Uterus (tissue), 4 donors: ENCODE data around the gene VAT1L. TPM values are rescaled to one million over a fixed set of nuclear protein-coding genes. Genes with fewer than 3 reads are reported as not detected.
A peak's percentile ranks its signal among the peaks of the same experiment; 100 is the strongest.

Experiments used
- DNase-seq, 2 donors: peaks; one replicate each; pipeline ENCODE4 v3.0.0-alpha.2; 2019 to 2020
- H3K27ac ChIP-seq, 2 donors: fragments of 200-600 bp; sonication (generic); 1 replicate in 1 of 2; 2 replicates in 1 of 2; pipeline ENCODE4 v1.5.1; 2016 to 2018
- H3K27me3 ChIP-seq, 2 donors: fragments of 200-600 bp; sonication (generic); one replicate each; pipeline ENCODE4 v1.5.1; 2018 to 2019; ENCODE audit warnings: control low read depth in 1 of 2
- H3K36me3 ChIP-seq, 2 donors: fragments of 200-600 bp; sonication (generic); one replicate each; pipeline ENCODE4 v1.5.1; 2019; ENCODE audit warnings: control low read depth in 1 of 2
- H3K4me1 ChIP-seq, 2 donors: fragments of 200-600 bp; sonication (generic); one replicate each; pipeline ENCODE4 v1.5.1; 2018 to 2019; ENCODE audit warnings: control low read depth in 1 of 2
- H3K4me3 ChIP-seq, 2 donors: fragments of 200-600 bp; sonication (generic); 1 replicate in 1 of 2; 2 replicates in 1 of 2; pipeline ENCODE4 v1.5.1; 2018 to 2019; ENCODE audit warnings: mild to moderate bottlenecking in 1 of 2
- H3K9me3 ChIP-seq, 2 donors: fragments of 200-600 bp; sonication (generic); one replicate each; pipeline ENCODE4 v1.5.1; 2019; ENCODE audit warnings: control low read depth in 1 of 2
- POLR2A ChIP-seq, 2 donors: fragments of 450-650 bp; IDR thresholded peaks; one replicate each; pipeline ENCODE4 v1.6.1; 2016; ENCODE audit warnings: antibody characterized with exemption in 2 of 2, mild to moderate bottlenecking in 1 of 2, moderate library complexity in 1 of 2
- intact Hi-C: fragments of 100-400 bp; cut with DNase I; formaldehyde crosslinking; loops from one replicate; pipeline ENCODE4 v1.15.1; 2023; ENCODE audit warnings: low total_unique reads
- total RNA-seq, 4 donors: library from RNA; depleted of rRNA in 3 of 4; stranded (reverse); fragments of >200 nt in 3 of 4; gene quantifications; one replicate each; pipeline versions ENCODE4 v1.1.0 to v1.2.4, GENCODE V29; 2014 to 2023
- TF ChIP-seq, protein P1 (sequence below), 4 experiments: fragments of 200-600 bp in 2 of 4; fragments of 450-650 bp in 2 of 4; sonication (generic) in 2 of 4; IDR thresholded peaks; one replicate each; pipeline ENCODE4 v1.5.1; 2016 to 2019; ENCODE audit warnings: antibody characterized with exemption in 4 of 4, mild to moderate bottlenecking in 2 of 4, moderate library complexity in 1 of 4
- donor health status: DM: yes; HTN: yes; CAD: no.

VAT1L gene, protein sequence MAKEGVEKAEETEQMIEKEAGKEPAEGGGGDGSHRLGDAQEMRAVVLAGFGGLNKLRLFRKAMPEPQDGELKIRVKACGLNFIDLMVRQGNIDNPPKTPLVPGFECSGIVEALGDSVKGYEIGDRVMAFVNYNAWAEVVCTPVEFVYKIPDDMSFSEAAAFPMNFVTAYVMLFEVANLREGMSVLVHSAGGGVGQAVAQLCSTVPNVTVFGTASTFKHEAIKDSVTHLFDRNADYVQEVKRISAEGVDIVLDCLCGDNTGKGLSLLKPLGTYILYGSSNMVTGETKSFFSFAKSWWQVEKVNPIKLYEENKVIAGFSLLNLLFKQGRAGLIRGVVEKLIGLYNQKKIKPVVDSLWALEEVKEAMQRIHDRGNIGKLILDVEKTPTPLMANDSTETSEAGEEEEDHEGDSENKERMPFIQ
- 1 to 10 TPM in 2 of 4 donors, under 1 TPM in 2; 0.29 to 3.8 (median 1.7) TPM for total RNA-seq

DNA sequence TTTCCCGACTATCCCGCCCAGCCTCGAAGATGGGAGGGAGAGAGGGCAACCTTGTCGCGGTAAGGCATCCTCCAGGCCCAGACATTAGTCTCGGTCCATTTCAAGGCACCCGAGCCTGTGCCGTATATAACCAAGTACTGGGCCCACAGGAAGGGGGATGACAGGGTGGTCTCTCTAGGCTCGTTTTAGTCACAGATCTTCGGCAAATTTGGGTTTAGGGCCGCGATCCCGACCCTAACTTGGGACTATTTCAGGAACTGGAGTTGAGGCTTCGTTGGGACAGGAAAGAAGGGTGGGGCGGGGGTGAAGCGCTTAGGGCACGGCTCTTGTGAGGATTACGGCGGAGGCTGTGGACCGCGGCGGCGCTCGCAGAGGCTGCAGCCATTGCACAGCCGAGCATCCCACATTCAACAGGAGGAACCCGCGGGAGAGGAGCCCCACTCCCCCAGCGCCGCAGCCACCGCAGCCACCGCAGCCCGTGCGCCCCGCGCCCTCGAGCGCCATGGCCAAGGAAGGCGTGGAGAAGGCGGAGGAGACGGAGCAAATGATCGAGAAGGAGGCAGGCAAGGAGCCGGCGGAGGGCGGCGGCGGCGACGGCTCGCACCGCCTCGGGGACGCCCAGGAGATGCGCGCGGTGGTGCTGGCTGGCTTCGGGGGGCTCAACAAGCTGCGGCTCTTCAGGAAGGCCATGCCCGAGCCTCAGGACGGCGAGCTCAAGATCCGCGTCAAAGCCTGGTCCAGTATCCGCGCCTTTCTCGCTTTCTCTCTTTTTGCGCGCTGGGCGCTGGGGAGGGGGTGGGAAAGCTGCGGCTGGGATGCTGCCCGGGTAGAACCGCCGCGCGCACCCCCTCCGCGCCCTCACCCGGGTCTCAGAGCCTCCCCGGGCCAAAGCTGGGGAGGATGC lies at the start of gene VAT1L:
Gene VAT1L, plus strand, starts transcription at position 384 of the 904 bp plus-strand sequence. Its CDS starts 119 bp downstream, at position 503.
- Histone ChIP-seq H3K4me3 (peak within 1 kb of the TSS; percentile 33 to 42), H3K27ac (no peak within 1 kb of the TSS), H3K9me3 (no peaks in the 10 kb centered on the region), H3K27me3 (no peaks in the 10 kb centered on the region), H3K36me3 (no peaks in the 10 kb centered on the region), H3K4me1 (no peaks in the 10 kb centered on the region)
- TF ChIP-seq, protein P1, sequence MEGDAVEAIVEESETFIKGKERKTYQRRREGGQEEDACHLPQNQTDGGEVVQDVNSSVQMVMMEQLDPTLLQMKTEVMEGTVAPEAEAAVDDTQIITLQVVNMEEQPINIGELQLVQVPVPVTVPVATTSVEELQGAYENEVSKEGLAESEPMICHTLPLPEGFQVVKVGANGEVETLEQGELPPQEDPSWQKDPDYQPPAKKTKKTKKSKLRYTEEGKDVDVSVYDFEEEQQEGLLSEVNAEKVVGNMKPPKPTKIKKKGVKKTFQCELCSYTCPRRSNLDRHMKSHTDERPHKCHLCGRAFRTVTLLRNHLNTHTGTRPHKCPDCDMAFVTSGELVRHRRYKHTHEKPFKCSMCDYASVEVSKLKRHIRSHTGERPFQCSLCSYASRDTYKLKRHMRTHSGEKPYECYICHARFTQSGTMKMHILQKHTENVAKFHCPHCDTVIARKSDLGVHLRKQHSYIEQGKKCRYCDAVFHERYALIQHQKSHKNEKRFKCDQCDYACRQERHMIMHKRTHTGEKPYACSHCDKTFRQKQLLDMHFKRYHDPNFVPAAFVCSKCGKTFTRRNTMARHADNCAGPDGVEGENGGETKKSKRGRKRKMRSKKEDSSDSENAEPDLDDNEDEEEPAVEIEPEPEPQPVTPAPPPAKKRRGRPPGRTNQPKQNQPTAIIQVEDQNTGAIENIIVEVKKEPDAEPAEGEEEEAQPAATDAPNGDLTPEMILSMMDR (IDR thresholded peaks at IDR 0.05) = no peak
- TF ChIP-seq POLR2A (IDR thresholded peaks at IDR 0.05) = no peak
- intact Hi-C loops = no loop called here
- DNase-seq = no peak

DNA sequence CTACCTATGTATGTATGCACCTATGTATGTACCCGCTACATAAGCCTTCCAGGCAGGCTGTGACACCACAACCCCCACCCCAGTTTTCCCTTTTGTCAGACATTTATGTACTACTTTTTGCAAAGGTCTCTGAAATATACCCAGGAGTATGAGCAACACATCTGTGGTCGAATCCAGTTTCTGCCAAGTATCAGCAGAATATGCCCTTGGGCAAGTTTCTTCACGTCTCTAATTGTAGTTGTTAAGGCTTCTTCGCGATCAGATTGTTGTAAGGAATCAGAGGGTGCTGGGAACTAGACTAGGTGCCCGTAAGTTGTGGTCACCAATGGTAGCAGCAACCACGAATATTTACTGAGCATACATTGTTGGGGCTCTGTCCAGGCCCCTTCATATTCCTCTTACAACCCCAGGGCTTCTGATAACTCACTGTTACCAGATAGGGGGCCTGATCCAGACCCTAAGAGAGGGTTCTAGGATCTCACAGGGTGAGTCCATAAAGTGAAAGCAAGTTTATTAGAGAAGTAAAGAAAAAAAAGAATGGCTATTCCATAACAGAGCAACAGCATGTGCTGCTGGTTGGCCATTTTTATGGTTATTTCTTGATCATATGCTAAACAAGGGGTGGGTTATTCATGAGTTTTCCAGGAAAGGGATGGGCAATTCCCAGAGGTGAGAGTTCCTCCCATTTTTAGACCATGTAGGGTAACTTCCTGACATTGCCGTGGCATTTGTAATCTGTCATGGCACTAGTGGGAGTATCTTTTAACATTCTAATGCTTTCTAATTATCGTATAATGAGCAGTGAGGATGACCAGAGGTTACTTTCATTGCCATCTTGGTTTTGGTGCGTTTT lies 49.4 kb upstream of the VAT1L start:
- no peak overlapping the region for H3K4me3 ChIP-seq
- intact Hi-C loops = no loop called here
- H3K27me3 ChIP-seq = no peaks in the 10 kb centered on the region
- no peaks in the 10 kb centered on the region for H3K9me3 ChIP-seq
- TF ChIP-seq, protein P1 (IDR thresholded peaks at IDR 0.05) = no peak
- no peak for TF ChIP-seq POLR2A (IDR thresholded peaks at IDR 0.05)
- DNase-seq = no peak
- no peaks in the 10 kb centered on the region for H3K4me1 ChIP-seq
- no peaks in the 10 kb centered on the region for H3K36me3 ChIP-seq
- no peak overlapping the region for H3K27ac ChIP-seq

DNA sequence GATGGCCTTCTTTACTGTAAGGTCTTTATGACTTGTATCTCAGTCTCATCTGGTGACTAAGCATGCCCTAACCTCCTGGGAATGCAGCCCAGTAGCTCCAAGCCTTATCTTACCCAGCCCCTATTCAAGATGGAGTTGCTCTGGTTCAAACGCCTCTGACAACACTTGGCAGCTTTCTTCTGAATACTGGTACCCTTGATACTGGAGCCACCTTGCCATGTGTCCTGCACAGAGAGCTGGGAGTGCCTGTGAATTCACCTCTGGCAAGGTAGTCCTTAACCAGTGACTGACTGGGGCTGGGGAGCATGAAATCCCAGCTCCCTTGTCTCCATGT lies 48.8 kb upstream of the VAT1L start:
- TF ChIP-seq, protein P1 (IDR thresholded peaks at IDR 0.05) = no peak
- no peak for TF ChIP-seq POLR2A (IDR thresholded peaks at IDR 0.05)
- H3K27me3 ChIP-seq = no peaks in the 10 kb centered on the region
- H3K9me3 ChIP-seq = no peaks in the 10 kb centered on the region
- no peak for DNase-seq
- no peak overlapping the region for H3K4me3 ChIP-seq
- no peaks in the 10 kb centered on the region for H3K4me1 ChIP-seq
- no peaks in the 10 kb centered on the region for H3K36me3 ChIP-seq
- intact Hi-C loops = no loop called here
- no peak overlapping the region for H3K27ac ChIP-seq

DNA sequence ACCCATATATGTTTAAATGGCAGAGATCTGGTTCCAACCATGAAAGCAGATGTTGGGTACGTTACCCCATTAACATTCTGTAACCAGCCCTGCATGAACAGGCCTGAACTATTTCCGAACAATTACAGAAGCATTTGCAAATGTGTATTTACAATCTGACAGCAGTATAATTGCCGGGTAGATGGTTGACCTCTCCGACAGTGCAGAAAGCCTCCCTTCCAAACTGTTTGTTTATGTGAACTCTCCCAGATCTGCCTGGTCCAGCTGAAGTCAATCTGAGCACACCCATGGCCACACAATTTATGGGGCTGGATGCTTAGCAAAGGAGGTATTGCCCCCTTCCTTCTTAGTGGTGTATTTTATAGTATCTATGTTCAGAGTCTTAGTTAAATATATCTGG lies 44.2 kb upstream of the VAT1L start:
- TF ChIP-seq, protein P1 (IDR thresholded peaks at IDR 0.05) = no peak
- TF ChIP-seq POLR2A (IDR thresholded peaks at IDR 0.05) = no peak
- intact Hi-C loops = no loop called here
- no peak overlapping the region for H3K27ac ChIP-seq
- H3K4me1 ChIP-seq = no peaks in the 10 kb centered on the region
- no peak overlapping the region for H3K4me3 ChIP-seq
- no peaks in the 10 kb centered on the region for H3K9me3 ChIP-seq
- H3K27me3 ChIP-seq = no peaks in the 10 kb centered on the region
- no peak for DNase-seq
- H3K36me3 ChIP-seq = no peaks in the 10 kb centered on the region
